HUES64 (cell line): ENCODE results near the gene MEI4. TPM values are rescaled to one million over a fixed set of nuclear protein-coding genes. Genes with fewer than 3 reads are reported as not detected.

Experiments
- H3K27ac ChIP-seq: 2 replicates; pipeline ENCODE4 v1.7.0; 2013; ENCODE audit warnings: low read depth, low read length, inconsistent platforms
- H3K27me3 ChIP-seq: 2 replicates; pipeline ENCODE4 v1.6.1; 2013; ENCODE audit warnings: mild to moderate bottlenecking, low read length; ENCODE audit not compliant: insufficient read depth
- H3K36me3 ChIP-seq: 2 replicates; pipeline ENCODE4 v1.6.1; 2013; ENCODE audit warnings: mild to moderate bottlenecking, low read length; ENCODE audit not compliant: insufficient read depth
- H3K4me1 ChIP-seq: 2 replicates; pipeline ENCODE4 v1.6.1; 2013; ENCODE audit warnings: mild to moderate bottlenecking, low read length, moderate library complexity; ENCODE audit not compliant: insufficient read depth
- H3K4me3 ChIP-seq: 2 replicates; pipeline ENCODE4 v1.5.1; 2013; ENCODE audit warnings: mild to moderate bottlenecking, low read length, moderate library complexity
- H3K9ac ChIP-seq: 2 replicates; pipeline ENCODE4 v1.6.1; 2013; ENCODE audit warnings: mild to moderate bottlenecking, low read depth, low read length
- H3K9me3 ChIP-seq: 2 replicates; pipeline ENCODE4 v1.6.1; 2013; ENCODE audit warnings: low read depth, low read length; ENCODE audit not compliant: insufficient read depth
- WGBS: fragments of 150-250, 120-280 bp; methylation state at CpG from one replicate; pipeline ENCODE4 v1.1.7; 2013; ENCODE audit warnings: missing lambda C conversion rate; 5-methylcytosine and 5-hydroxymethylcytosine counted together
- polyA plus RNA-seq, 2 experiments: library from polyadenylated mRNA; stranded (reverse); fragments of 50-300 nt; gene quantifications; one replicate each; pipeline ENCODE4 v1.2.3, GENCODE V29; 2013

The MEI4 gene
- polyA plus RNA-seq (2013, experiment 1 of 2): 0.20 TPM
- 0.13 TPM for polyA plus RNA-seq (2013, experiment 2 of 2)

GRCh38 chr6:77652739-77653138, at the start of gene MEI4:
Gene MEI4 (plus strand): TSS chr6:77653039. CDS start chr6:77690672, 37,633 bp downstream.
- H3K9ac ChIP-seq: no peak within 1 kb of the TSS
- H3K36me3 ChIP-seq: no peaks in the 10 kb centered on the region
- no peaks in the 10 kb centered on the region for H3K4me1 ChIP-seq
- no peaks in the 10 kb centered on the region for H3K9me3 ChIP-seq
- H3K27me3 ChIP-seq: no peaks in the 10 kb centered on the region
- H3K27ac ChIP-seq: no peak within 1 kb of the TSS
- H3K4me3 ChIP-seq: no peak within 1 kb of the TSS
- 88% methylated on average over 2 of the region's 2 CpGs for WGBS

- Histone ChIP-seq H3K27me3 (no peaks in the 10 kb centered on the region), H3K4me1 (no peaks in the 10 kb centered on the region), H3K4me3 (no peak overlapping the region), H3K36me3 (no peaks in the 10 kb centered on the region), H3K9ac (no peak overlapping the region), H3K9me3 (no peaks in the 10 kb centered on the region), H3K27ac (no peak overlapping the region)
- WGBS: 83% methylated on average over 3 of the region's 4 CpGs
These were observed 48.4 kb upstream of the MEI4 start for GRCh38 chr6:77604476-77604875.

- H3K4me3 ChIP-seq: no peak overlapping the region
- WGBS: 94% methylated on average over 5 of the region's 5 CpGs
- no peak overlapping the region for H3K27ac ChIP-seq
- H3K9ac ChIP-seq: no peak overlapping the region
- no peaks in the 10 kb centered on the region for H3K4me1 ChIP-seq
- H3K36me3 ChIP-seq: no peaks in the 10 kb centered on the region
- H3K27me3 ChIP-seq: no peaks in the 10 kb centered on the region
- no peaks in the 10 kb centered on the region for H3K9me3 ChIP-seq
These were observed 45.8 kb upstream of the MEI4 start for GRCh38 chr6:77607004-77607403.

GRCh38 chr6:77609106-77609505, 43.7 kb upstream of the MEI4 start:
- H3K4me1 ChIP-seq: no peaks in the 10 kb centered on the region
- no peak overlapping the region for H3K4me3 ChIP-seq
- H3K27ac ChIP-seq: no peak overlapping the region
- no peaks in the 10 kb centered on the region for H3K27me3 ChIP-seq
- H3K36me3 ChIP-seq: no peaks in the 10 kb centered on the region
- H3K9ac ChIP-seq: no peak overlapping the region
- no CpG with 5 or more reads among the region's 1 CpG for WGBS
- H3K9me3 ChIP-seq: no peaks in the 10 kb centered on the region

- Histone ChIP-seq H3K27ac (no peak overlapping the region), H3K9ac (no peak overlapping the region), H3K27me3 (no peaks in the 10 kb centered on the region), H3K4me3 (no peak overlapping the region), H3K9me3 (no peaks in the 10 kb centered on the region), H3K4me1 (no peaks in the 10 kb centered on the region), H3K36me3 (no peaks in the 10 kb centered on the region)
- 93% methylated on average over 2 of the region's 2 CpGs for WGBS
These were observed 33.7 kb upstream of the MEI4 start for GRCh38 chr6:77619114-77619513.

- H3K36me3 ChIP-seq: no peaks in the 10 kb centered on the region
- WGBS: no CpG with 5 or more reads among the region's 1 CpG
These were observed 32.5 kb upstream of the MEI4 start for GRCh38 chr6:77620278-77620882.

GRCh38 chr6:77624515-77624914, 28.3 kb upstream of the MEI4 start:
- WGBS: no CpG with 5 or more reads among the region's 5 CpGs
- Histone ChIP-seq H3K36me3 (no peaks in the 10 kb centered on the region), H3K4me1 (no peaks in the 10 kb centered on the region), H3K27ac (no peak overlapping the region), H3K9me3 (no peaks in the 10 kb centered on the region), H3K9ac (no peak overlapping the region), H3K27me3 (no peaks in the 10 kb centered on the region), H3K4me3 (no peak overlapping the region)

More at GRCh38 chr6:77620278-77620882, 32.5 kb upstream of the MEI4 start:
- Histone ChIP-seq H3K27me3 (no peaks in the 10 kb centered on the region), H3K4me1 (no peaks in the 10 kb centered on the region), H3K4me3 (no peak overlapping the region), H3K9me3 (no peaks in the 10 kb centered on the region), H3K9ac (no peak overlapping the region), H3K27ac (no peak overlapping the region)

GRCh38 chr6:77626426-77626825, 26.4 kb upstream of the MEI4 start:
- Histone ChIP-seq H3K27ac (no peak overlapping the region), H3K36me3 (no peaks in the 10 kb centered on the region), H3K9me3 (no peaks in the 10 kb centered on the region), H3K27me3 (no peaks in the 10 kb centered on the region), H3K4me1 (no peaks in the 10 kb centered on the region), H3K4me3 (no peak overlapping the region), H3K9ac (no peak overlapping the region)
- no CpG with 5 or more reads among the region's 1 CpG for WGBS

- Histone ChIP-seq H3K9me3 (no peaks in the 10 kb centered on the region), H3K27me3 (no peaks in the 10 kb centered on the region), H3K36me3 (no peaks in the 10 kb centered on the region), H3K27ac (no peak overlapping the region), H3K4me1 (no peaks in the 10 kb centered on the region), H3K9ac (no peak overlapping the region), H3K4me3 (no peak overlapping the region)
- WGBS: no CpG with 5 or more reads among the region's 2 CpGs
These were observed 22.8 kb upstream of the MEI4 start for GRCh38 chr6:77630014-77630413.

- Histone ChIP-seq H3K9me3 (no peaks in the 10 kb centered on the region), H3K4me3 (no peak overlapping the region), H3K27ac (no peak overlapping the region), H3K27me3 (no peaks in the 10 kb centered on the region), H3K9ac (no peak overlapping the region), H3K36me3 (no peaks in the 10 kb centered on the region), H3K4me1 (no peaks in the 10 kb centered on the region)
- WGBS: 100% methylated on average over 1 of the region's 1 CpG
These were observed 19.4 kb upstream of the MEI4 start for GRCh38 chr6:77633471-77633870.

- Histone ChIP-seq H3K27me3 (no peaks in the 10 kb centered on the region), H3K4me3 (no peak overlapping the region), H3K27ac (no peak overlapping the region), H3K9ac (no peak overlapping the region), H3K4me1 (no peaks in the 10 kb centered on the region), H3K9me3 (no peaks in the 10 kb centered on the region), H3K36me3 (no peaks in the 10 kb centered on the region)
- WGBS: 100% methylated on average over 1 of the region's 1 CpG
These were observed 18.7 kb upstream of the MEI4 start for GRCh38 chr6:77633993-77634715.
